ENCODE results near the gene NFYA. TPM values are rescaled to one million over a fixed set of nuclear protein-coding genes. Genes with fewer than 3 reads are reported as not detected.
A peak's percentile ranks its signal among the peaks of the same experiment; 100 is the strongest.

The NFYA gene
- total and polyA plus RNA-seq, 2 of the 13 experiments (the other 11 are each of a cell fraction or from before 2014, with no cell fraction given) = 16.0 to 22.9 TPM

- TF ChIP-seq ARID5B (CRISPR knock-in tag; IDR thresholded peaks at IDR 0.05) (peak; percentile 89), ZBTB7A (CRISPR knock-in tag; IDR thresholded peaks at IDR 0.05) (peak; percentile 41; the same call in 1 of the 2 replicates), ZNF138 (CRISPR knock-in tag; IDR thresholded peaks at IDR 0.05; ENCODE audit: low read depth) (no peak), DMTF1 (CRISPR knock-in tag; IDR thresholded peaks at IDR 0.05) (no peak), ZNF580 (CRISPR knock-in tag; IDR thresholded peaks at IDR 0.05; ENCODE audit: borderline replicate concordance, low read depth) (peak; percentile 78; the same call in 1 of the 2 replicates), ZNF704 (CRISPR knock-in tag; IDR thresholded peaks at IDR 0.05; ENCODE audit: borderline replicate concordance) (0 out of 2 replicates have a peak, but pooled peaks have one; percentile 2), CERS6 (CRISPR knock-in tag; IDR thresholded peaks at IDR 0.05) (no peak), NFE2L1 (CRISPR knock-in tag; IDR thresholded peaks at IDR 0.05; ENCODE audit: borderline replicate concordance) (no peak), ZNF766 (CRISPR knock-in tag; IDR thresholded peaks at IDR 0.05; ENCODE audit: borderline replicate concordance) (peak; percentile 95), ZSCAN29 (CRISPR knock-in tag; conservative IDR thresholded peaks at IDR 0.05) (peak; percentile 40; the same call in 1 of the 2 replicates), ZNF557 (CRISPR knock-in tag; IDR thresholded peaks at IDR 0.05) (peak; percentile 65; the same call in 1 of the 2 replicates), BCL3 (CRISPR knock-in tag; IDR thresholded peaks at IDR 0.05) (peak; percentile 69; the same call in 1 of the 2 replicates), SIN3A (IDR thresholded peaks at IDR 0.05; ENCODE audit: borderline replicate concordance, low read depth, low read length) (peak; percentile 89; the same call in 1 of the 2 replicates), ZNF598 (CRISPR knock-in tag; IDR thresholded peaks at IDR 0.05; ENCODE audit: borderline replicate concordance) (peak; percentile 97), KLF15 (CRISPR knock-in tag; IDR thresholded peaks at IDR 0.05; ENCODE audit: borderline replicate concordance) (no peak), HOXA9 (CRISPR knock-in tag; IDR thresholded peaks at IDR 0.05; ENCODE audit: borderline replicate concordance) (no peak)
Observed at GRCh38 chr6:41040101-41040939, 32.5 kb upstream of the NFYA start (continued).
